Activated T-cell treated with anti-CD3 and anti-CD28 coated beads, Interleukin-2, amount 50 U/mL, for 1 hour (primary cell): ENCODE data around the gene EMP3.
A peak's percentile ranks its signal among the peaks of the same experiment; 100 is the strongest.
"Not testable (repeated sequence)": the region's sequence is repeated elsewhere in the genome, so short reads cannot be mapped to it uniquely, and the experiment has no call there.

Experiments used
- DNase-seq: peaks from one replicate; pipeline ENCODE4 v3.0.0-alpha.2; 2020

The EMP3 gene, protein sequence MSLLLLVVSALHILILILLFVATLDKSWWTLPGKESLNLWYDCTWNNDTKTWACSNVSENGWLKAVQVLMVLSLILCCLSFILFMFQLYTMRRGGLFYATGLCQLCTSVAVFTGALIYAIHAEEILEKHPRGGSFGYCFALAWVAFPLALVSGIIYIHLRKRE

GRCh38 chr19:48325265-48325910 is at the start of gene EMP3:
Gene EMP3 (plus strand): TSS chr19:48325552. CDS start chr19:48326845, 1,293 bp downstream.
- DNase-seq, result peak; percentile 82

- no peak for DNase-seq
These were observed 45.6 kb upstream of the EMP3 start for GRCh38 chr19:48279747-48280146.

DNA sequence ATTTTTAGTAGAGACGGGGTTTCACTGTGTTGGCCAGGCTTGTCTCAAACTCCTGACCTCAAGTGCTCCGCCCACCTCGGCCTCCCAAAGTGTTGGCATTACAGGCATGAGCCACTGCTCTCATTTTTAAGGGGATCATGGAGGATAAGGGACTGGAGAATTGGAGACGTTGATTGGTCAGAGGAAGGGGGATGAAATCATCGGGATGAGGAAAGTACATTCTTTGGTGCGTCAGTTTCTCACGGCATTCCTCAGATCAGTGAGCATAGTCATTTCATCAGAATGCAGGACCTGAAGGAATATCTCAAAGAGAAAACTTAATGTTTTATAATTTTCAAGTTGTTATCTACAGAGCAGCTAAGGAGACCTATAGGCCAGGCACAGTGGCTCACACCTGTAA is 41.4 kb upstream of the EMP3 start:
- DNase-seq, result no peak

DNA sequence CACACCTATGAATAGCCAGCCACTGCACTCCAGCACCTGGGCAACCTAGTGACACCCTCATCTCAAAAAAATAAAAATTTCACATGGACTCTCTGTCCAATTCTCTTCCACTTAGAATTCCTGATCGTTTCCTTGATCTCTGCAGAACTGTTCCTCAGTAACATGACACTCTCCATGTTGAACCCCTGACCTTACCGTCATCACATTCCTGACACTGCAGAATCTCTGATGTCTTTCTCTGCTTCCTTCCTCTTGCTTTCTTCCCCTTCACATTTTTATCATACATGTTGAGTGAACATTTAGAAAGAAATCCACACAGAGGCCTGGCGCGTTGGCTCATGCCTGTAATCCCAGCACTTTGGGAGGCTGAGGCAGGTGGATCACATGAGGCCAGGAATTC is 40.5 kb upstream of the EMP3 start:
- DNase-seq, result no peak

DNA sequence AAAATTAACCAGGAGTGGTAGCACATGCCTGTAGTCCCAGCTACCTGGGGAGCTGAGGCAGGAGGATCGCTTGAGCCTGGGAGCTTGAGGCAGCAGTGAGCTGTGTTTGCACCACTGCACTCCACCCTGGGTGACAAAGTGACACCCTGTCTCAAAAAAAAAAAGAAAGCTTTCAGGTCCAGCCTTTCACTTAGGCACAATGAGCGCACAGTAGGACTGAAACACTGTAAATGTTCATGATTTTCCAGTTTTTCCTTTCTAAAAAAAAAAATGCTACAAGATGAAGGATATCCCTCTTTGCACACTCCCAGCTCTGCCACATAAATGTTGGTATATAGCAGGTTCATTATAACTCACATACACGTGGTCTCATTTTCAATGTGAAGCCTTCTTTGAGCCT is 37.6 kb upstream of the EMP3 start:
- DNase-seq, result no peak

DNA sequence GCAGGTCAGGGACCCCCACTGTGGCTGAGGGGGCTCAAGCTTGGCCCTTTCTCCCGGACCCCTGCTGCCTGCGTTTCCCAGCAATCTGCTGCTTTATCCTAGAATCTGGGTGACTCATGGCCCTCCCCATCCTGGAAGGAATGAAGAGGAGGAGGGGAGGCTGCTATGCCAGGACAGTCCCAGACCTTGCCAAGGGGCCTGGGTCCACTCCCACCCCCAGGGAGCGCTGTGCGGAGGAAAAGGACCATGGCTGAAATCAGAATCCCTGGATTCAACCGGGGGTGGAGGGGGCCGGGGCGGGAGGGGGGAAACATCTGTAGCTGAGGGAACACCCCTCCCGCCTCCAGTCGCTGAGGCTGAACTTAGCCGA is 35.0 kb upstream of the EMP3 start:
- no peak for DNase-seq

DNA sequence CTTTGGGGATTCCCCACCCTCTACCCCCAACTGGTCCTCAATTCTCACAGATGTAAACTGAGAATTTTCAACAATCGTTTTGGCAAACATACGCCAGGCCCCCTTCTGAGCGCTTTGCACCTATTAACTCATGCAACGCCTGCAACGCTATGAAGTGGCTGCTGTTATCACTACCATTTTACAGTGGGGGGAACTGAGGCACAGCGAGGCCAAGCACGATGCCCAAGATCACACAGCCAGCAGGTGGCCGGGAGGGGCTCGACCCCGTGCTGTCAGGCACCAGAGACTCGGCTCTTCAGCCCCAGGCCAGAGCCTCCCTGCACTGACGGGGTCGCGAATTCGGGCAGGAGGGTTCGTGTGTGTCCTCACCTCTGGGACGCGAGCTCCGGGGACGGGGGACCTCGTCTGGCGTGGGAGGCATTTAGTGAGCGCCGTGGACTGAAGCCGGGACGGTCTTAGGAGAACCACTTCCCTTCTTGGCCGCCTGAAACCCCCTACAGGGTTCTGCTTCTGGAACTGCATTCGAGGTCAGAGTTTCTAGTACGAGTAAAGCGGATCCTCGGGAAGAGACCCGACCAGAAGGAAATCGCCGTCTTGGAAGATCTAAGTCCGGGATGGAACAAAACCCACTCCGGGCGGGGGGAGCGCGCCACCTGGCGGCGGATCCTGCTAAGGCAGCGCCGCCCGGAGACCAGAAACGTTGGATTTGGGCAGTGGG is 34.4 kb upstream of the EMP3 start:
- DNase-seq, result peak; percentile 77

GRCh38 chr19:48291489-48291815 is 33.9 kb upstream of the EMP3 start:
- DNase-seq, result not testable (repeated sequence)

- DNase-seq, result no peak
These were observed 32.6 kb upstream of the EMP3 start for GRCh38 chr19:48292798-48293197.

GRCh38 chr19:48295458-48295857 is 29.9 kb upstream of the EMP3 start:
- DNase-seq, result no peak

- no peak for DNase-seq
These were observed 28.2 kb upstream of the EMP3 start for GRCh38 chr19:48296963-48297734.

GRCh38 chr19:48297975-48298374 is 27.4 kb upstream of the EMP3 start:
- no peak for DNase-seq

DNA sequence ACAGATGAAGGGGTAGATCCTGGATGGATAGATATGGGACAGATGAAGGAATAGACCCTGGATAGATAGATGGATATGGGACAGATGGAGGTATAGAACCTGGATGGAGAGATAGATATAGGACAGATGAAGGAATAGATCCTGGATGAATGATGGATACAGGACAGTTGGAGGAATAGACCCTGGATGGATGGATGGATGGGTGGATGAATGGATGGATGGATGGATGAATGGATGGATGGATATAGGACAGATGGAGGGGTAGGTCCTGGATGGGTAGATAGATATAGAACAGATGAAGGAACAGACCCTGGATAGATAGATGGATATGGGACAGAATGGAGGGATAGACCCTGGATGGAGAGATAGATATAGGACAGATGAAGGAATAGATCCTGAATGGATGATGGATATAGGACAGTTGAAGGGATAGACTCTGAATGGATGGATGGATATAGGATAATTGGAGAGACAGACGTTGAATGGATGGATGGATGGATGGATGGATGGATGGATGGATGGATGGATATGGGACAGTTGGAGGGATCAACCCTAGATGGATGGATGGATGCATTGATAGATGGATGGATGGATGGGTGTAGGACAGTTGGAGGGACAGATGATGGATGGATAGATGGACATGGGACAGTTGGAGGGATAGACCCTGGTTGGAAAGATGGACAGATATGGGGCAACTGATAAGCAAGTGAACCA is 23.3 kb upstream of the EMP3 start:
- no peak for DNase-seq

- no peak for DNase-seq
These were observed 22.8 kb upstream of the EMP3 start for GRCh38 chr19:48302600-48302959.

- no peak for DNase-seq
These were observed 22.0 kb upstream of the EMP3 start for GRCh38 chr19:48303367-48303766.

DNA sequence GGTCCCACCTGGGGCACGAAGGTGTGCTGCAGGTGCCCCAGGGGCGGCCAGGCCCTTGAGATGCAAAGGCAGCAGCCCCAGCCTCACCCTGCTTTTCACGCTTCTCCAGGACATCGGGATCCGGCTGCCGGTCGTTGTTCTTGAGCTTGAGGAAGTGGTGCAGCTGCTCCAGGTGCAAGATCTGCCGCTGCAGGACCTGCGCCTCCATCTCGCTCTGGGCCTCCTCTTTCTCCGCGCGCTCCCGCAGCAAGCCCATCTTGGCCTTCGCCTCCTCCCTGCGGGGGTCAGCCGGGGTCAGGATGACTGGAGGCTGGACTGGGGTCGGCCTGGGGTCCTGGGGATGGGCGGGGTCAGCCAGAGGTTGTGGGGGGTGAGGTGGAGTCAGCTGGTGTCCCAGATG is 21.5 kb upstream of the EMP3 start:
- DNase-seq, result no peak

DNA sequence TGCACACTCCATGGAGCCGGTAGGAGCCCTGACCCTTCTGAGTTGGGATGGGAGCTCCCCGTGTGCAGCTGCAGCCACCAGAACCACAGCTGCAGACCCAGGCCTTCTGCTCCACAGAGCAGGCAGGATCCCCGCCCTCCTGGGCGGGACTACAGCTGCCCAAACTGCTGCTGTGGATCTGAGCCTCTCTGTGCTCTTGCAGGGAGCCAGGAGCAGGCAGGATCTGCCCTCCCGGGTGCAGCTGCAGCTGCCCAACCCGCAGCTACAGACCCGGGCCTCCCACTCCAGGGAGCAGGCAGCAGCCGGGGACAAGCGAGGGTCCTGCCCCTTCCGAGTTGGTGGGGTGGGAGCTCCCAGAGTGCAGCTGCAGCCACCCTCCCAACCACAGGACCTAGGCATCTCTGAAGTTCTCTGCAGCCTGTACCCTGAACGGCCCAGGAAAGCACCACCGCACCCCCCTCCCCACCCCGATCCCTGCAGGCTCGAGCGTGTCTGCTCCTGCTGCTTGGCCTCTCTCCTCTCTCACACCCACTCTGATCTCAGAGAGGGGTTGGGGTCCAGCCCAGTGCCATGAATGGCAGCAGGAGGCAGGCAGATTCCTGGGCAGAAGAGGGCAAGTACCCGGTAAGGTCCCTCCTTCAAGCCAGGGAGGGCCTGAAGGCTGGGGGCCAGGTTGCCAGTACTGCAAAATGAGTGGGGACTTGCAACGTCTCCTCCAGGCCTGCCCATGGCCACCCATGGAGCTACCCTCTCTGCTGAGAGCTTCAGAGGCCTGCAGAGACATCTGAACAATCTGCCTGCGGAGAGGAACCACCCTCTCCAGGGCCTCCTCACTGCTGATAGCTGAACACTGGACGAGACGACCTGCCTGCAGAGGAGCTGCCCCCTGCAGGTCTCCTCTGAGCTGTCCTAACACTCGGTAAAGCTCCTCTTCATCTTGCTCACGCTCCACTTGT is 16.4 kb upstream of the EMP3 start:
- DNase-seq, result no peak

DNA sequence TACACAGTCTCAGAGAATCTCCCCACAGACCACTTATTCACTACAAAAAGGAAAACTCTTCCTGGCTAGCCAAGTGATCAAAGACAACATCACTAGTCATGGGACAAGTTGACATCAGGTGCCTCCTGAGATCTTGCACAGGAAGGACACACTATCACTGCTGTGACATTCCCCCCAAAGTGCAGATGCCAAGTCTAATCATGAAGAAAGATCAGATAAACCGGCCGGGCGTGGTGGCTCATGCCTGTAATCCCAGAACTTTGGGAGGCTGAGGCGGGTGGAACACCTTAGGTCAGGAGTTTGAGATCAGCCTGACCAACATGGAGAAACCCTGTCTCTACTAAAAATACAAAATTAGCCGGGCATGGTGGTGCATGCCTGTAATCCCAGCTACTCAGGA is 15.6 kb upstream of the EMP3 start:
- DNase-seq, result not testable (repeated sequence)

DNA sequence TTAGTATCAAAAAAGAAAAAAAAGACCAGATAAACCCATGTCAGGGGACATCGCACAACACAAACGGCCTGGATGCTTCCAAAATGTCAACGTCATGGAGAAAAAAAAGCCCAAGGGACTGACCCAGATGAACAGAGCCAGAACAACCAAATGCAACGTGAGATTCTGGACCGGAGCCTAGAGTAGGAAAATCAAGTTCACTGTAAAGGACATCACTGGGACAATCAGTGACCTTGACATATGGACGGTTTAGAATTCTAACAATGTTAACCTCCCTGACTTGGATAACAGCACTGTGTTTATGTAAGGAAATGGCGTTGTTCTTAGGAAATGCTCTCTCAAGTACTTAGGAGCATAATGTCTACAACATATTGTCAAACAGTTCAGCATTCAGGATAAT is 15.1 kb upstream of the EMP3 start:
- DNase-seq, result no peak

- DNase-seq, result no peak
These were observed 14.0 kb upstream of the EMP3 start for GRCh38 chr19:48311384-48311783.

GRCh38 chr19:48315712-48316111 is 9.6 kb upstream of the EMP3 start:
- no peak for DNase-seq

- not testable (repeated sequence) for DNase-seq
These were observed 7.7 kb upstream of the EMP3 start for GRCh38 chr19:48317708-48317960.
